Thyroid gland (tissue), 4 donors: Measurements from ENCODE around the gene KLF11. TPM values are rescaled to one million over a fixed set of nuclear protein-coding genes. Genes with fewer than 3 reads are reported as not detected.
"Not testable (repeated sequence)": the region's sequence is repeated elsewhere in the genome, so short reads cannot be mapped to it uniquely, and the experiment has no call there.

ENCODE experiments used
- DNase-seq, 2 donors: peaks; one replicate each; pipeline ENCODE4 v3.0.0-alpha.2; 2019
- H3K27ac ChIP-seq, 3 donors: fragments of 200-600 bp; sonication (generic); 1 replicate in 2 of 3; 2 replicates in 1 of 3; pipeline ENCODE4 v1.5.1; 2016 to 2019; ENCODE audit warnings: mild to moderate bottlenecking in 1 of 3, moderate library complexity in 1 of 3
- H3K27me3 ChIP-seq: fragments of 200-600 bp; sonication (generic); one replicate; pipeline ENCODE4 v1.5.1; 2019
- H3K36me3 ChIP-seq, 2 donors: fragments of 200-600 bp; sonication (generic); one replicate each; pipeline ENCODE4 v1.5.1; 2016 to 2019
- H3K4me1 ChIP-seq, 2 donors: fragments of 200-600 bp; sonication (generic); one replicate each; pipeline ENCODE4 v1.5.1; 2017 to 2019
- H3K4me3 ChIP-seq, 3 donors: fragments of 200-600 bp; sonication (generic); replicated peaks in 1 of 3; 1 replicate in 2 of 3; 2 replicates in 1 of 3; pipeline ENCODE4 v1.5.1; 2016; ENCODE audit warnings: mild to moderate bottlenecking in 1 of 3
- H3K9me3 ChIP-seq: fragments of 200-600 bp; sonication (generic); one replicate; pipeline ENCODE4 v1.5.1; 2017
- POLR2A ChIP-seq, 2 donors: fragments of 450-650 bp; IDR thresholded peaks; one replicate each; pipeline ENCODE4 v1.6.1; 2017; ENCODE audit warnings: antibody characterized with exemption in 2 of 2, mild to moderate bottlenecking in 2 of 2, moderate library complexity in 1 of 2
- WGBS, 2 donors: methylation state at CpG; one replicate each; pipeline ENCODE4 v1.1.5; 2017; 5-methylcytosine and 5-hydroxymethylcytosine counted together
- intact Hi-C: fragments of 100-400 bp; cut with DNase I; formaldehyde crosslinking; loops from one replicate; pipeline ENCODE4 v1.15.1; 2023
- total RNA-seq, 4 donors: library from RNA; depleted of rRNA; stranded (reverse); fragments of >200 nt; gene quantifications; one replicate each; pipeline ENCODE4 v1.2.3, GENCODE V29; 2016
- TF ChIP-seq, protein P1 (sequence below), 6 experiments: fragments of 200-600 bp in 3 of 6; fragments of 450-650 bp in 3 of 6; sonication (generic) in 3 of 6; IDR thresholded peaks; one replicate each; pipeline ENCODE4 v1.5.1; 2016 to 2019; ENCODE audit warnings: antibody characterized with exemption in 6 of 6, mild to moderate bottlenecking in 2 of 6, inconsistent platforms in 1 of 6, moderate library complexity in 1 of 6

Gene KLF11
- total RNA-seq, 4 donors from 2014 or later, result 11.2 to 44.2 (median 23.7) TPM

- H3K27ac ChIP-seq, result no peak overlapping the region
These were observed 30.3 kb upstream of the KLF11 start for GRCh38 chr2:10012963-10013461.

DNA sequence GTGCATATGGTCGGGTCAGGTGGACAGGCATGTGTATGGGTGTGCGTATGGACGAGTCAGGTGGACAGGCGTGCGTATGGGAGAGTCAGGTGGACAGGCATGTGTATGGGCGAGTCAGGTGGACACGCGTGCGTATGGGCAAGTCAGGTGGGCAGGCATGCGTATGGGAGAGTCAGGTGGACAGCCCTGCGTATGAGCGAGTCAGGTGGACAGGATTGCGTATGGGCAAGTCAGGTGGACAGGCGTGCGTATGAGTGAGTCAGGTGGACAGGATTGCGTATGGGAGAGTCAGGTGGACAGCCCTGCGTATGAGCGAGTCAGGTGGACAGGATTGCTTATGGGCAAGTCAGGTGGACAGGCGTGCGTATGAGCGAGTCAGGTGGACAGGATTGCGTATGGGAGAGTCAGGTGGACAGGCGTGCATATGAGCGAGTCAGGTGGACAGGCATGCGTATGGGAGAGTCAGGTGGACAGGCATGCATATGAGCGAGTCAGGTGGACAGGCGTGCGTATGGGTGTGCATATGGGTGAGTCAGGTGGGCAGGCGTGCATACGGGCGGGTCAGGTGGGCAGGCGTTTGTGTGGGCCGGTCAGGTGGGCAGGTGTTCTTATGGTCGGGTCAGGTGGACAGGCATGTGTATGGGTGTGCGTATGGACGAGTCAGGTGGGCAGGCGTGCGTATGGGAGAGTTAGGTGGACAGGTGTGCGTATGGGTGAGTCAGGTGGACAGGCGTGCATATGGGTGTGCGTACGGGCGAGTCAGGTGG is 29.5 kb upstream of the KLF11 start:
- H3K4me1 ChIP-seq, result peaks cover 14 to 18% of the 10 kb centered on the region in 2 donors
- DNase-seq, H3K4me3 ChIP-seq, H3K36me3 ChIP-seq, H3K27me3 ChIP-seq, intact Hi-C loops, H3K27ac ChIP-seq, H3K9me3 ChIP-seq: not testable (repeated sequence)
- 93% methylated on average over 43 of the region's 43 CpGs for WGBS, 2 donors

More at GRCh38 chr2:10012963-10013461, 30.3 kb upstream of the KLF11 start:
- Histone ChIP-seq H3K27me3 (no peaks in the 10 kb centered on the region), H3K4me1 (peaks cover 16 to 25% of the 10 kb centered on the region in 2 donors), H3K9me3 (no peaks in the 10 kb centered on the region), H3K36me3 (no peaks in the 10 kb centered on the region), H3K4me3 (no peak overlapping the region)
- intact Hi-C loops, result no loop called here
- DNase-seq, result no peak
- no peak for TF ChIP-seq POLR2A (IDR thresholded peaks at IDR 0.05)
- TF ChIP-seq, protein P1, sequence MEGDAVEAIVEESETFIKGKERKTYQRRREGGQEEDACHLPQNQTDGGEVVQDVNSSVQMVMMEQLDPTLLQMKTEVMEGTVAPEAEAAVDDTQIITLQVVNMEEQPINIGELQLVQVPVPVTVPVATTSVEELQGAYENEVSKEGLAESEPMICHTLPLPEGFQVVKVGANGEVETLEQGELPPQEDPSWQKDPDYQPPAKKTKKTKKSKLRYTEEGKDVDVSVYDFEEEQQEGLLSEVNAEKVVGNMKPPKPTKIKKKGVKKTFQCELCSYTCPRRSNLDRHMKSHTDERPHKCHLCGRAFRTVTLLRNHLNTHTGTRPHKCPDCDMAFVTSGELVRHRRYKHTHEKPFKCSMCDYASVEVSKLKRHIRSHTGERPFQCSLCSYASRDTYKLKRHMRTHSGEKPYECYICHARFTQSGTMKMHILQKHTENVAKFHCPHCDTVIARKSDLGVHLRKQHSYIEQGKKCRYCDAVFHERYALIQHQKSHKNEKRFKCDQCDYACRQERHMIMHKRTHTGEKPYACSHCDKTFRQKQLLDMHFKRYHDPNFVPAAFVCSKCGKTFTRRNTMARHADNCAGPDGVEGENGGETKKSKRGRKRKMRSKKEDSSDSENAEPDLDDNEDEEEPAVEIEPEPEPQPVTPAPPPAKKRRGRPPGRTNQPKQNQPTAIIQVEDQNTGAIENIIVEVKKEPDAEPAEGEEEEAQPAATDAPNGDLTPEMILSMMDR (IDR thresholded peaks at IDR 0.05), result no peak
- 92 to 94% methylated on average over 29 of the region's 29 CpGs for WGBS, 2 donors

DNA sequence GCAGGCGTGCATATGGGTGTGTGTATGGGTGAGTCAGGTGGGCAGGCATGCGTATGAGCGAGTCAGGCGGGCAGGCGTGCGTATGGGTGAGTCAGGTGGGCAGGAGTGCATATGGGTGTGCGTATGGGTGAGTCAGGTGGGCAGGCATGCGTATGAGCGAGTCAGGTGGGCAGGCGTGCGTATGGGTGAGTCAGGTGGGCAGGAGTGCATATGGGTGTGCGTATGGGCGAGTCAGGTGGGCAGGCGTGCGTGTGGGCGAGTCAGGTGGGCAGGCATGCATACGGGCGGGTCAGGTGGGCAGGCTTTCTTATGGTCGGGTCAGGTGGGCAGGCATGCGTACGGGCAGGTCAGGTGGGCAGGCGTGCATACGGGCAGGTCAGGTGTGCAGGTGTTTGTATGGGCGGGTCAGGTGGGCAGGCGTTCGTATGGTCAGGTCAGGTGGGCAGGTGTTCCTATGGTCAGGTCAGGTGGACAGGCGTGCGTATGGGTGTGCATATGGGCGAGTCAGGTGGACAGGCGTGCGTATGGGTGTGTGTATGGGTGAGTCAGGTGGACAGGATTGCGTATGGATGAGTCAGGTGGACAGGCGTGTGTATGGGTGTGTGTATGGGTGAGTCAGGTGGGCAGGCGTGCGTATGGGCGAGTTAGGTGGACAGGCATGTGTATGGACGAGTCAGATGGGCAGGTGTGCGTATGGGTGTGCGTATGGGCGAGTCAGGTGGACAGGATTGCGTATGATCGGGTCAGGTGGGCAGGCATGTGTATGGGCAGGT is 28.7 kb upstream of the KLF11 start:
- H3K9me3 ChIP-seq, result no peaks in the 10 kb centered on the region
- WGBS, 2 donors, result 92 to 94% methylated on average over 42 of the region's 42 CpGs

GRCh38 chr2:10015376-10015989 is 27.9 kb upstream of the KLF11 start:
- DNase-seq, H3K27me3 ChIP-seq, intact Hi-C loops, H3K4me3 ChIP-seq, H3K27ac ChIP-seq, H3K9me3 ChIP-seq, H3K4me1 ChIP-seq, H3K36me3 ChIP-seq: not testable (repeated sequence)
- 95% methylated on average over 41 to 44 of the region's 44 CpGs for WGBS, 2 donors

More for the DNA sequence above, 28.7 kb upstream of the KLF11 start:
- no peak for DNase-seq
- no peaks in the 10 kb centered on the region for H3K36me3 ChIP-seq
- TF ChIP-seq POLR2A (IDR thresholded peaks at IDR 0.05), result no peak
- TF ChIP-seq, protein P1 (IDR thresholded peaks at IDR 0.05), result no peak
- intact Hi-C loops, result no loop called here
- peaks cover 9 to 10% of the 10 kb centered on the region in 2 donors for H3K4me1 ChIP-seq
- no peak overlapping the region for H3K4me3 ChIP-seq
- H3K27me3 ChIP-seq, result no peaks in the 10 kb centered on the region
- H3K27ac ChIP-seq, result no peak overlapping the region

- intact Hi-C loops, result no loop called here
- Histone ChIP-seq H3K4me1 (no peaks in the 10 kb centered on the region), H3K36me3 (no peaks in the 10 kb centered on the region), H3K9me3 (no peaks in the 10 kb centered on the region), H3K27ac (no peak overlapping the region), H3K4me3 (no peak overlapping the region), H3K27me3 (no peaks in the 10 kb centered on the region)
- 89% methylated on average over 35 of the region's 35 CpGs for WGBS, 2 donors
- TF ChIP-seq, protein P1 (IDR thresholded peaks at IDR 0.05), result no peak
- TF ChIP-seq POLR2A (IDR thresholded peaks at IDR 0.05), result no peak
- no peak for DNase-seq
These were observed 27.1 kb upstream of the KLF11 start for GRCh38 chr2:10016001-10016801.
